ENCODE data around the gene MIA2. TPM values are rescaled to one million over a fixed set of nuclear protein-coding genes. Genes with fewer than 3 reads are reported as not detected.

Gene MIA2
- total RNA-seq, 4 donors from 2014 or later: 54.1 to 83.0 (median 71.4) TPM

DNA sequence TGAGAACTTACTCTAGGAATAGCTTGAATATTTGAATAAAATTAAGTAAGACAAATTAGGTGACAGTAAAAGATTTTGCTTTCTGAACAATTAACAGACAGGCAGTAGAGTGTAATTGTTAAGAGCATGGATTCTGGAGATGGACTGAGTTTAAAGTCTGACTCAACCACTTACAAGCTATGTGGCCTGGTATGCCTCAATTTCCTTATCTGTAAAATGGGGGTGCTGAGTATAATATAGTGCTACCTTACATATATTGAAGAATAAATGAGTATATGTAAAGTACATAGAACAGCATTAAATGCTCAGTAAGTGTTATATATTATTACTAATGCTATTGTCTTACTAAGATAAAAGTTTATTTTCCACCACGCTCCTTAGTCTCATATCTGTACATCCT, 7.1 kb downstream of the MIA2 start:
- no peak for DNase-seq
- intact Hi-C loops (cut with DNase I; ENCODE audit: low total_unique reads): no loop called here
- in situ Hi-C loops (cut with MboI; ENCODE audit: low pct_ligation_motif_present in 1 of 4, low pct_unique_long_range_greater_than_20kb in 1 of 4, low sequenced_read_pairs in 3 of 4): no loop called here
- H3K4me1 ChIP-seq: no peaks in the 10 kb centered on the region
- no peaks in the 10 kb centered on the region for H3K27me3 ChIP-seq
- H3K27ac ChIP-seq: no peak overlapping the region
- TF ChIP-seq, protein P1, sequence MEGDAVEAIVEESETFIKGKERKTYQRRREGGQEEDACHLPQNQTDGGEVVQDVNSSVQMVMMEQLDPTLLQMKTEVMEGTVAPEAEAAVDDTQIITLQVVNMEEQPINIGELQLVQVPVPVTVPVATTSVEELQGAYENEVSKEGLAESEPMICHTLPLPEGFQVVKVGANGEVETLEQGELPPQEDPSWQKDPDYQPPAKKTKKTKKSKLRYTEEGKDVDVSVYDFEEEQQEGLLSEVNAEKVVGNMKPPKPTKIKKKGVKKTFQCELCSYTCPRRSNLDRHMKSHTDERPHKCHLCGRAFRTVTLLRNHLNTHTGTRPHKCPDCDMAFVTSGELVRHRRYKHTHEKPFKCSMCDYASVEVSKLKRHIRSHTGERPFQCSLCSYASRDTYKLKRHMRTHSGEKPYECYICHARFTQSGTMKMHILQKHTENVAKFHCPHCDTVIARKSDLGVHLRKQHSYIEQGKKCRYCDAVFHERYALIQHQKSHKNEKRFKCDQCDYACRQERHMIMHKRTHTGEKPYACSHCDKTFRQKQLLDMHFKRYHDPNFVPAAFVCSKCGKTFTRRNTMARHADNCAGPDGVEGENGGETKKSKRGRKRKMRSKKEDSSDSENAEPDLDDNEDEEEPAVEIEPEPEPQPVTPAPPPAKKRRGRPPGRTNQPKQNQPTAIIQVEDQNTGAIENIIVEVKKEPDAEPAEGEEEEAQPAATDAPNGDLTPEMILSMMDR (IDR thresholded peaks at IDR 0.05): no peak
- TF ChIP-seq POLR2AphosphoS5 (IDR thresholded peaks at IDR 0.05): no peak
- TF ChIP-seq EP300 (IDR thresholded peaks at IDR 0.05; ENCODE audit: low read depth): no peak
- TF ChIP-seq POLR2A (IDR thresholded peaks at IDR 0.05): no peak
- 93 to 100% methylated on average over 1 of the region's 1 CpG for WGBS, 2 donors (ENCODE audit: low coverage in 1 of 2)
- H3K36me3 ChIP-seq: no peaks in the 10 kb centered on the region
- no peaks in the 10 kb centered on the region for H3K9me3 ChIP-seq
- no peak overlapping the region for H3K4me3 ChIP-seq

- WGBS, 2 donors (ENCODE audit: low coverage in 1 of 2): 72 to 90% methylated on average over 1 of the region's 1 CpG
- H3K4me3 ChIP-seq: no peak overlapping the region
- H3K9me3 ChIP-seq: no peaks in the 10 kb centered on the region
- H3K36me3 ChIP-seq: no peaks in the 10 kb centered on the region
- H3K27ac ChIP-seq: no peak overlapping the region
- intact Hi-C loops (cut with DNase I; ENCODE audit: low total_unique reads): no loop called here
- no peak for DNase-seq
- no peaks in the 10 kb centered on the region for H3K27me3 ChIP-seq
- TF ChIP-seq POLR2AphosphoS5 (IDR thresholded peaks at IDR 0.05): no peak
- no peak for TF ChIP-seq POLR2A (IDR thresholded peaks at IDR 0.05)
- TF ChIP-seq, protein P1 (IDR thresholded peaks at IDR 0.05): no peak
- TF ChIP-seq EP300 (IDR thresholded peaks at IDR 0.05; ENCODE audit: low read depth): no peak
- no peaks in the 10 kb centered on the region for H3K4me1 ChIP-seq
- in situ Hi-C loops (cut with MboI; ENCODE audit: low pct_ligation_motif_present in 1 of 4, low pct_unique_long_range_greater_than_20kb in 1 of 4, low sequenced_read_pairs in 3 of 4): no loop called here
These were observed 7.9 kb downstream of the MIA2 start for GRCh38 chr14:39241637-39242036.

DNA sequence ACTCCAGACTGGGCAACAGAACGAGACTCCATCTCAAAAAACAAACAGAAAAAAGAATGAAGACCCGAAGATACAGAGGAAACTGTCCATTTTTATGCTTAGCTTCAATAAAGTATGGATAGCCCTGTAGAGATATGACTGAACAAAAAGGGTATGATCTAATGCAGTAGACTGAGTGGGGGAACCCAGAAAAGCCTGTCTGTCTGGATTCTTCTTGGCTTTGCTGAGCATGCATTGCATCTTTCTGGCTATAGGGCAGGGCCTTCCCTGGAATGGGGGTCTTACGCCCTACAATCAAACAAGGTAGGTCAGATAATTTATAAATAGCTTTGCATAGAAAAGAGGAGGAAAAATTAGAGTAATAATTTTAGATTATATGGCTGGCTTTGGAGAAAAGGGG, 10.1 kb downstream of the MIA2 start:
- no peak for TF ChIP-seq EP300 (IDR thresholded peaks at IDR 0.05; ENCODE audit: low read depth)
- TF ChIP-seq POLR2A (IDR thresholded peaks at IDR 0.05): no peak
- TF ChIP-seq POLR2AphosphoS5 (IDR thresholded peaks at IDR 0.05): no peak
- TF ChIP-seq, protein P1 (IDR thresholded peaks at IDR 0.05): no peak
- no peak overlapping the region for H3K27ac ChIP-seq
- in situ Hi-C loops (cut with MboI; ENCODE audit: low pct_ligation_motif_present in 1 of 4, low pct_unique_long_range_greater_than_20kb in 1 of 4, low sequenced_read_pairs in 3 of 4) (no loop called here), intact Hi-C loops (cut with DNase I; ENCODE audit: low total_unique reads) (no loop called here)
- 85 to 88% methylated on average over 3 of the region's 3 CpGs for WGBS, 2 donors (ENCODE audit: low coverage in 1 of 2)
- no peak overlapping the region for H3K4me3 ChIP-seq
- H3K4me1 ChIP-seq: no peaks in the 10 kb centered on the region
- no peaks in the 10 kb centered on the region for H3K27me3 ChIP-seq
- no peaks in the 10 kb centered on the region for H3K36me3 ChIP-seq
- no peaks in the 10 kb centered on the region for H3K9me3 ChIP-seq
- no peak for DNase-seq

- H3K27me3 ChIP-seq: no peaks in the 10 kb centered on the region
- H3K27ac ChIP-seq: no peak overlapping the region
- WGBS, 2 donors (ENCODE audit: low coverage in 1 of 2): 81 to 93% methylated on average over 1 of the region's 1 CpG
- H3K4me1 ChIP-seq: no peaks in the 10 kb centered on the region
- no peaks in the 10 kb centered on the region for H3K9me3 ChIP-seq
- H3K4me3 ChIP-seq: no peak overlapping the region
- in situ Hi-C loops (cut with MboI; ENCODE audit: low pct_ligation_motif_present in 1 of 4, low pct_unique_long_range_greater_than_20kb in 1 of 4, low sequenced_read_pairs in 3 of 4): no loop called here
- DNase-seq: no peak
- intact Hi-C loops (cut with DNase I; ENCODE audit: low total_unique reads): no loop called here
- no peak for TF ChIP-seq POLR2AphosphoS5 (IDR thresholded peaks at IDR 0.05)
- TF ChIP-seq, protein P1 (IDR thresholded peaks at IDR 0.05): no peak
- TF ChIP-seq EP300 (IDR thresholded peaks at IDR 0.05; ENCODE audit: low read depth): no peak
- TF ChIP-seq POLR2A (IDR thresholded peaks at IDR 0.05): no peak
- H3K36me3 ChIP-seq: no peaks in the 10 kb centered on the region
These were observed 12.9 kb downstream of the MIA2 start for GRCh38 chr14:39246618-39247017.

All from transverse colon (tissue), 4 donors.